ENCODE results near the gene ZNF678.

GRCh38 chr1:227632325-227632724 lies 69.0 kb downstream of the ZNF678 start:
- TF ChIP-seq CTCF (IDR thresholded peaks at IDR 0.05), result no peak
- no peak for TF ChIP-seq EZH2 (IDR thresholded peaks at IDR 0.05; ENCODE audit: borderline replicate concordance, insufficient read depth, low read depth, low read length, poor library complexity, severe bottlenecking)

Measured in B cell (primary cell).